Type B pancreatic cell (in vitro differentiated cells): Measurements from ENCODE around the gene SPATA12. TPM values are rescaled to one million over a fixed set of nuclear protein-coding genes. Genes with fewer than 3 reads are reported as not detected.

Source experiments
- DNase-seq: peaks from one replicate; pipeline ENCODE4 v3.0.0; 2021; ENCODE audit warnings: mixed read lengths; ENCODE audit not compliant: unreplicated experiment; ENCODE audit errors: extremely low spot score
- H3K27ac Mint-ChIP-seq: 2 replicates; pipeline ENCODE4 v1.8.0; 2021; ENCODE audit warnings: mild to moderate bottlenecking, mixed read lengths
- H3K27me3 Mint-ChIP-seq: 2 replicates; pipeline ENCODE4 v1.8.0; 2021; ENCODE audit warnings: mixed read lengths
- H3K36me3 Mint-ChIP-seq: 2 replicates; pipeline ENCODE4 v1.8.0; 2021; ENCODE audit warnings: mixed read lengths
- H3K4me1 Mint-ChIP-seq: one replicate; pipeline ENCODE4 v1.8.0; 2021; ENCODE audit warnings: mixed read lengths; ENCODE audit not compliant: unreplicated experiment
- H3K4me3 Mint-ChIP-seq: 2 replicates; pipeline ENCODE4 v1.8.0; 2021; ENCODE audit warnings: mild to moderate bottlenecking, mixed read lengths
- H3K9me3 Mint-ChIP-seq: 2 replicates; pipeline ENCODE4 v1.8.0; 2021; ENCODE audit warnings: mixed read lengths
- CTCF ChIP-seq: fragments of 200-600 bp; sonication (generic); conservative IDR thresholded peaks from 2 replicates; pipeline ENCODE4 v1.5.0; 2021; ENCODE audit warnings: antibody characterized with exemption, mild to moderate bottlenecking
- total RNA-seq: library from RNA; stranded (reverse); gene quantifications from 2 replicates; pipeline ENCODE4 v1.2.1, GENCODE V29; 2021; ENCODE audit warnings: low replicate concordance

Gene SPATA12
- total RNA-seq, 1 donor from 2014 or later = not detected

- no peak for DNase-seq
- H3K4me3 Mint-ChIP-seq = no peak overlapping the region
- peaks cover 32% of the 10 kb centered on the region for H3K36me3 Mint-ChIP-seq
- H3K27me3 Mint-ChIP-seq = no peaks in the 10 kb centered on the region
- no peaks in the 10 kb centered on the region for H3K9me3 Mint-ChIP-seq
- H3K27ac Mint-ChIP-seq = no peak overlapping the region
- no peak for TF ChIP-seq CTCF
- H3K4me1 Mint-ChIP-seq = peaks cover 23% of the 10 kb centered on the region
Observed at GRCh38 chr3:57105585-57105984, 45.1 kb downstream of the SPATA12 start.

GRCh38 chr3:57108684-57109083 lies 48.2 kb downstream of the SPATA12 start:
- DNase-seq = no peak
- Mint-ChIP-seq H3K27me3 (no peaks in the 10 kb centered on the region), H3K9me3 (no peaks in the 10 kb centered on the region), H3K36me3 (peaks cover 28% of the 10 kb centered on the region), H3K27ac (no peak overlapping the region), H3K4me1 (peaks cover 24% of the 10 kb centered on the region), H3K4me3 (no peak overlapping the region)
- no peak for TF ChIP-seq CTCF

DNA sequence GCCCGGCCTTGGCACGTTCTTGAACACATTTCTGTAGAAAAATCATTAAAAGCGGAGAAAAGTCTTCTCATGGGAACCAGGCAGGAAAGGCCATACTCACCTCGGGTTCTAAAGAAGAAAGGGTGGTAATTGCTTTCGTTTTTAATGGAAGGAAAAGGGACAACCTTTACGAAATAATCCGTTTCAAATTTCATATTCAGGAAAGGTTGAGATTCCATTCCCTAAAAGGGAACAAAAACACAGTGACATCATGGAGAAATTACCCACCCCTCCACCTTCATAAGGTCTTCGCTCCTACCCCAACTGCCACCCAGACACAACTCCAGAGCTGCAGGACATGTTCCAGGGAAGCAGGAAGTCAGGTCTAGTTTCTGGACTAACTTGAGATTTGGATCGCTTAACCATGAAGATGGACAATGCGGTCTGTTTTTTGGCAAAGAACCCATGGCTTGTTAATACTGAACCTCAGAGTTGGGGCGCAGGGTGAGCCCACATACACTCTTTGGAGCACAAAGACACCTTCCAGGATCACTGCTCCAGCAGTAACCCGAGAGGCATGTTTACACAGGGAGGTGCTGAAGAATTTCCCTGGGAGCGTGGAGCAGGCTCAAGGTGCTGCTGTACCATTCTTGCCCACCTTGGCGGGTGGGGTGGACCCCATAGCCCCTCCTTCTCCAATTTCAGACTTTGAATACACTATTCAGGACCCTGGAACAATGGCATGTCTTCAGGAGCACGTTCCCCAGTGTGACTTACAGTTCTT lies 49.2 kb downstream of the SPATA12 start:
- no peak overlapping the region for H3K4me3 Mint-ChIP-seq
- no peak for TF ChIP-seq CTCF
- peaks cover 19% of the 10 kb centered on the region for H3K4me1 Mint-ChIP-seq
- no peaks in the 10 kb centered on the region for H3K9me3 Mint-ChIP-seq
- H3K27ac Mint-ChIP-seq = no peak overlapping the region
- no peaks in the 10 kb centered on the region for H3K27me3 Mint-ChIP-seq
- DNase-seq = no peak
- H3K36me3 Mint-ChIP-seq = peaks cover 28% of the 10 kb centered on the region

- peaks cover 31% of the 10 kb centered on the region for H3K36me3 Mint-ChIP-seq
- no peak overlapping the region for H3K4me3 Mint-ChIP-seq
- no peak for TF ChIP-seq CTCF
- H3K9me3 Mint-ChIP-seq = no peaks in the 10 kb centered on the region
- H3K27me3 Mint-ChIP-seq = no peaks in the 10 kb centered on the region
- H3K4me1 Mint-ChIP-seq = peaks cover 19% of the 10 kb centered on the region
- no peak for DNase-seq
- no peak overlapping the region for H3K27ac Mint-ChIP-seq
Observed at GRCh38 chr3:57110214-57110613, 49.8 kb downstream of the SPATA12 start.

DNA sequence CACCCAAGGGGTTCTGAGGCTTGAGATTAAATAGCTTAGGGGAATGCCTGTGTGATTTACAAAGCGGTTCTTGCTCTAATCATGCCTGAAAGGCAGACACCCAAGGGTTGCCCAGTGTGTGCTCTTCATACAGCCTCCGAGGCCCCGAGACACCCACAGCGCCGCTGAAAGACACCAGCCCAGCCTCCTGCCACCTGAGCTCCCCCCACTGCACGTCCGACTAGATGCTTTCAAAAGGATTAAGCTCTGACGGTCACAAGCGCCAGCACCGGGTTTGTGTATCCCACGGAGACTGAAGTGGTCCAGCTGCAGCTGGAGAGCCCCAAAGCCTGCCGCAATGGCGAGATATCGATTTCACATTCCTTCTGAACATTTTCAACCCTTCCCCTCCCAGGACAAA lies 50.3 kb downstream of the SPATA12 start:
- H3K36me3 Mint-ChIP-seq = peaks cover 36% of the 10 kb centered on the region
- TF ChIP-seq CTCF = no peak
- peak overlapping the region; percentile 29 for H3K27ac Mint-ChIP-seq
- no peaks in the 10 kb centered on the region for H3K27me3 Mint-ChIP-seq
- H3K4me3 Mint-ChIP-seq = peak overlapping the region; percentile 14
- H3K4me1 Mint-ChIP-seq = peaks cover 19% of the 10 kb centered on the region
- DNase-seq = no peak
- H3K9me3 Mint-ChIP-seq = no peaks in the 10 kb centered on the region
